ENCODE measurements around the gene HSD17B2.

GRCh38 chr16:82118749-82119148 is 83.7 kb downstream of the HSD17B2 start:
- no peak for TF ChIP-seq GATA2 (IDR thresholded peaks at IDR 0.05; ENCODE audit: low read depth, low read length)
- no peak for TF ChIP-seq GATA3 (IDR thresholded peaks at IDR 0.05; ENCODE audit: low read depth, low read length)
